Ascending aorta (tissue), 2 donors: ENCODE results near the gene REV1. TPM values are rescaled to one million over a fixed set of nuclear protein-coding genes. Genes with fewer than 3 reads are reported as not detected.
"Not testable (repeated sequence)": the region's sequence is repeated elsewhere in the genome, so short reads cannot be mapped to it uniquely, and the experiment has no call there.

Experiments used
- DNase-seq, 2 donors: peaks; one replicate each; pipeline ENCODE4 v3.0.0-alpha.2; 2019; ENCODE audit warnings: low spot score in 2 of 2
- H3K27ac ChIP-seq, 2 donors: fragments of 200-600 bp; sonication (generic); one replicate each; pipeline ENCODE4 v1.5.1; 2016 to 2017; ENCODE audit warnings: mild to moderate bottlenecking in 1 of 2
- H3K27me3 ChIP-seq: fragments of 200-600 bp; sonication (generic); one replicate; pipeline ENCODE4 v1.5.1; 2017
- H3K36me3 ChIP-seq, 2 donors: fragments of 200-600 bp; sonication (generic); one replicate each; pipeline ENCODE4 v1.5.1; 2016
- H3K4me1 ChIP-seq, 2 donors: fragments of 200-600 bp; sonication (generic); one replicate each; pipeline ENCODE4 v1.5.1; 2016 to 2017; ENCODE audit warnings: mild to moderate bottlenecking in 1 of 2
- H3K4me3 ChIP-seq, 2 donors: fragments of 200-600 bp; sonication (generic); one replicate each; pipeline ENCODE4 v1.5.1; 2016 to 2017; ENCODE audit warnings: mild to moderate bottlenecking in 1 of 2
- H3K9me3 ChIP-seq, 2 donors: fragments of 200-600 bp; sonication (generic); one replicate each; pipeline ENCODE4 v1.5.1; 2016
- intact Hi-C: fragments of 100-400 bp; cut with DNase I; formaldehyde crosslinking; loops from one replicate; pipeline ENCODE4 v1.15.1; 2023
- total RNA-seq: library from RNA; depleted of rRNA; stranded (reverse); fragments of >200 nt; gene quantifications from one replicate; pipeline ENCODE4 v1.1.0, GENCODE V29; 2016
- TF ChIP-seq, protein P1 (sequence below), 3 experiments: fragments of 200-600 bp in 2 of 3; fragments of 450-650 bp in 1 of 3; sonication (generic) in 2 of 3; IDR thresholded peaks; one replicate each; pipeline ENCODE4 v1.5.1; 2016 to 2019; ENCODE audit warnings: antibody characterized with exemption in 3 of 3, mild to moderate bottlenecking in 1 of 3, moderate library complexity in 1 of 3

The REV1 gene
- total RNA-seq, 1 donor from 2014 or later: 26.8 TPM

DNA sequence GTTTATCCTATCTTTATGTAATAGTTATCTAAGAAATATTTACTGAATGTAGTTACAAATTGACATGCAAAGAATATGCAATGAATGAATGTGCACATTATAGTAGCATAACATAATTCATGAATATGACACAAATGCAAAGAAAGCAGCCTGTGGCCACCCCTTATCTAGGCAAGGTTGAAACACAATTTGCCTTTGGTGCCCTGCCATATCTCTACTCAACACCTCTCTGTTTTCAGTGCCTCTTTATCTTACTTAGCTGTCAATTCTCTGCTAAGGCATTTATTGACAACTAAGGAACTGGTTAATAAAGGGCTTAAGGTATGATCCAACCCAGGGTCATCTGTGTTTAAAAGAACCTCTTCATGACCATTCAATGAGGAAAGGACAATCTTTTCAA is 18.9 kb downstream of the REV1 start:
- no peak overlapping the region for H3K4me3 ChIP-seq
- H3K4me1 ChIP-seq: peaks cover 5 to 18% of the 10 kb centered on the region in 2 donors
- H3K9me3 ChIP-seq: no peaks in the 10 kb centered on the region
- no peak for DNase-seq
- TF ChIP-seq, protein P1, sequence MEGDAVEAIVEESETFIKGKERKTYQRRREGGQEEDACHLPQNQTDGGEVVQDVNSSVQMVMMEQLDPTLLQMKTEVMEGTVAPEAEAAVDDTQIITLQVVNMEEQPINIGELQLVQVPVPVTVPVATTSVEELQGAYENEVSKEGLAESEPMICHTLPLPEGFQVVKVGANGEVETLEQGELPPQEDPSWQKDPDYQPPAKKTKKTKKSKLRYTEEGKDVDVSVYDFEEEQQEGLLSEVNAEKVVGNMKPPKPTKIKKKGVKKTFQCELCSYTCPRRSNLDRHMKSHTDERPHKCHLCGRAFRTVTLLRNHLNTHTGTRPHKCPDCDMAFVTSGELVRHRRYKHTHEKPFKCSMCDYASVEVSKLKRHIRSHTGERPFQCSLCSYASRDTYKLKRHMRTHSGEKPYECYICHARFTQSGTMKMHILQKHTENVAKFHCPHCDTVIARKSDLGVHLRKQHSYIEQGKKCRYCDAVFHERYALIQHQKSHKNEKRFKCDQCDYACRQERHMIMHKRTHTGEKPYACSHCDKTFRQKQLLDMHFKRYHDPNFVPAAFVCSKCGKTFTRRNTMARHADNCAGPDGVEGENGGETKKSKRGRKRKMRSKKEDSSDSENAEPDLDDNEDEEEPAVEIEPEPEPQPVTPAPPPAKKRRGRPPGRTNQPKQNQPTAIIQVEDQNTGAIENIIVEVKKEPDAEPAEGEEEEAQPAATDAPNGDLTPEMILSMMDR (IDR thresholded peaks at IDR 0.05): no peak
- H3K27ac ChIP-seq: no peak overlapping the region
- intact Hi-C loops: no loop called here
- H3K27me3 ChIP-seq: no peaks in the 10 kb centered on the region
- peaks cover 0 to 3% of the 10 kb centered on the region in 2 donors for H3K36me3 ChIP-seq

DNA sequence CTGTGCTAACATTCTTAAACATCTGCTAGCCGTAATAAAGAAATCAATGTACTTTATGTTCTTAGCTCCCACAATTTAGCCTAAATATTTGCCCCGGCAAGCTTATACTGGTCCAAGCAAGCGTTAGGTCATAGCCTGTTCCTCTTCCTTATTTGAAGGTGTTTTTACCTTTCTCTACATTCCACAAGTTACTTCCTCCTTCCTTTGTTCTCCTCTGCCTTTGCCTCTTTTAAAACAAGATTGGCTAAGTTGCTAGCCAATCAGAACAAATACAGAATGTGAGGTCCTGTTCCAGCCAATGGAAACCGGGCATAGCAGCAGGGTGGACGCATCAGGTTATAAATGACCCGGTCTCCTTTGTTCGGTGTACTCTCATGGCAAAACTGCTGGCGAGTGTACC is 19.4 kb downstream of the REV1 start:
- H3K27me3 ChIP-seq, H3K36me3 ChIP-seq, H3K9me3 ChIP-seq, H3K4me3 ChIP-seq, DNase-seq, intact Hi-C loops, H3K27ac ChIP-seq: not testable (repeated sequence)
- H3K4me1 ChIP-seq: peaks cover 2 to 13% of the 10 kb centered on the region in 2 donors

- no peak for DNase-seq
- no peaks in the 10 kb centered on the region for H3K27me3 ChIP-seq
- peaks cover 0 to 9% of the 10 kb centered on the region in 2 donors for H3K4me1 ChIP-seq
- H3K4me3 ChIP-seq: no peak overlapping the region
- intact Hi-C loops: no loop called here
- no peak overlapping the region for H3K27ac ChIP-seq
- no peaks in the 10 kb centered on the region for H3K9me3 ChIP-seq
- peaks cover 0 to 3% of the 10 kb centered on the region in 2 donors for H3K36me3 ChIP-seq
- TF ChIP-seq, protein P1 (IDR thresholded peaks at IDR 0.05): no peak
These were observed 20.4 kb downstream of the REV1 start for GRCh38 chr2:99469394-99469793.

DNA sequence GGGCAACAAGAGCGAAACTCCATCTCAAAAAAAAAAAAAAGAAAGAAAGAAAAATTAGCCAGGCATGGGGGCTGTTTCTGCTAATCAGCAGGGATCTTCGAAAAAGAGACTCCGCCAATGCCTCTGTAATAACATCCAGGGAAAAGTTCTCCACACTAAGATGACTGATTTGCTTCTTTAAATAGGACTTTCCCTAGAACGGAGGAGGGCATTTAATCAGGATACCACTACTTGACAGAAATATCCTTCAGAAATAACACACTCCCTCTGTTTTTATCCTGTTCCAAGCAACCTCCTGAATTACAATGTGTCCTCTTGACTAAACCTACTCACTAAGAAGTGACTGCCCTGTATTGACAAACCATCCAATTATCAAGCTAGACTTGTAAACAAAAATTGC is 21.7 kb downstream of the REV1 start:
- TF ChIP-seq, protein P1 (IDR thresholded peaks at IDR 0.05): no peak
- H3K9me3 ChIP-seq: no peaks in the 10 kb centered on the region
- H3K4me1 ChIP-seq: peaks cover 0 to 2% of the 10 kb centered on the region in 2 donors
- H3K27me3 ChIP-seq: no peaks in the 10 kb centered on the region
- peaks cover 0 to 6% of the 10 kb centered on the region in 2 donors for H3K36me3 ChIP-seq
- intact Hi-C loops: no loop called here
- no peak for DNase-seq
- no peak overlapping the region for H3K27ac ChIP-seq
- no peak overlapping the region for H3K4me3 ChIP-seq

DNA sequence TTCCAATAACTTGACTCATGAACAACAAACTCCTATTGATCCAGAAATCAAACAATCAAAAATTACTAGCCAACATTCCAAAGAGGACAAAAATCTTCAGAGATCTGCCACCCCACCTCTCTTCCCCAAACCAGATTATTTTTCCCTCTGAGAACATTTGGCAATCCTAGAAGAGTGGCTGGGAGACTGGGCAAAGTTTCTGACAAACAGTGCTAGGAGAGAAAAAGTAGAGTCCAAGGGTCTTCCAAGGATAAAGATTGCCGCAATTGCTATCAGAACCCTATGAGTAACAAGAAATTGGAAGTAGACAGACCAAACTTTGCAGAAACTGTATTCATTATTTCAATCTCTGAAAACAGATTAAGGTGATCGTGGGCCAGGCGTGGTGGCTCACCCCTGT is 22.4 kb downstream of the REV1 start:
- intact Hi-C loops: no loop called here
- Histone ChIP-seq H3K36me3 (peaks cover 0 to 6% of the 10 kb centered on the region in 2 donors), H3K4me1 (peaks cover 0 to 2% of the 10 kb centered on the region in 2 donors), H3K9me3 (no peaks in the 10 kb centered on the region), H3K27me3 (no peaks in the 10 kb centered on the region), H3K4me3 (no peak overlapping the region), H3K27ac (no peak overlapping the region)
- TF ChIP-seq, protein P1 (IDR thresholded peaks at IDR 0.05): no peak
- no peak for DNase-seq

DNA sequence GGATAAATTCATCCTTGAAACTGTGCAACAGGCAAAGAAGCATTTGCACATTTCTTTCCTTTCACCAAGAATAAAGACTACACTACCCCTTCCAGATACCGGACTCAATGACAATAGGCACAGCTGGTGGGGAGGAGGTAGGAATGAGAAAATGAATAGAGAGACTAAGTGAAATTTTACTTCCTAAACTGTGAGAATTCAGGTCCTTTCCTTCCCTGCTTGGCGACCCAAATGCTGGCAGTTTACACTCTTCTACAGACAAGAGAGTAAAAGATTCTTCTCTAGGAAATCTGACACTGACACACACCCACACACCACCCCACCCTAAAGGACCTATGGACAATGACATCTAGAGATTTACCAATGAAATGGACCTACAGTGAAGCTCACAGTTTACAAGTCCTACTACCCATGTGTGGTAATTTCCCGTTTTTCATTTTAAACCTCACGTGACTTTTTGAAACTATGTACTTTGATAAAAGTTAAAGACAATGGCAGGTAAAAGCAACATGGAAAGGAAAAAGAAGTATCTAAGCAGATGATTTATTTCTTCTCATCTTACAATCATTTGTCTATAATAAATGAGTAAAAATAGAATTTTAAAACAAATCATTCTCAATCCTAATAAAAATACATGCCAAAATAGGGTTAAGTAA is 27.9 kb downstream of the REV1 start:
- H3K27ac ChIP-seq: no peak overlapping the region
- H3K36me3 ChIP-seq: peaks cover 20 to 50% of the 10 kb centered on the region in 2 donors
- intact Hi-C loops: no loop called here
- H3K4me3 ChIP-seq: no peak overlapping the region
- TF ChIP-seq, protein P1 (IDR thresholded peaks at IDR 0.05): no peak
- H3K4me1 ChIP-seq: no peaks in the 10 kb centered on the region
- DNase-seq: no peak
- no peaks in the 10 kb centered on the region for H3K9me3 ChIP-seq
- H3K27me3 ChIP-seq: no peaks in the 10 kb centered on the region
